VCaP (cell line): Measurements from ENCODE around the gene EEIG2.
"Not testable (repeated sequence)": the region's sequence is repeated elsewhere in the genome, so short reads cannot be mapped to it uniquely, and the experiment has no call there.

ENCODE experiments used
- H3K27ac ChIP-seq: fragments of 450-650 bp; 2 replicates; pipeline ENCODE4 v1.5.1; 2017
- TF ChIP-seq, protein P1 (sequence below): fragments of 450-650 bp; conservative IDR thresholded peaks from 2 replicates; pipeline ENCODE4 v1.5.1; 2017; ENCODE audit warnings: mild to moderate bottlenecking, moderate library complexity

EEIG2 gene

DNA sequence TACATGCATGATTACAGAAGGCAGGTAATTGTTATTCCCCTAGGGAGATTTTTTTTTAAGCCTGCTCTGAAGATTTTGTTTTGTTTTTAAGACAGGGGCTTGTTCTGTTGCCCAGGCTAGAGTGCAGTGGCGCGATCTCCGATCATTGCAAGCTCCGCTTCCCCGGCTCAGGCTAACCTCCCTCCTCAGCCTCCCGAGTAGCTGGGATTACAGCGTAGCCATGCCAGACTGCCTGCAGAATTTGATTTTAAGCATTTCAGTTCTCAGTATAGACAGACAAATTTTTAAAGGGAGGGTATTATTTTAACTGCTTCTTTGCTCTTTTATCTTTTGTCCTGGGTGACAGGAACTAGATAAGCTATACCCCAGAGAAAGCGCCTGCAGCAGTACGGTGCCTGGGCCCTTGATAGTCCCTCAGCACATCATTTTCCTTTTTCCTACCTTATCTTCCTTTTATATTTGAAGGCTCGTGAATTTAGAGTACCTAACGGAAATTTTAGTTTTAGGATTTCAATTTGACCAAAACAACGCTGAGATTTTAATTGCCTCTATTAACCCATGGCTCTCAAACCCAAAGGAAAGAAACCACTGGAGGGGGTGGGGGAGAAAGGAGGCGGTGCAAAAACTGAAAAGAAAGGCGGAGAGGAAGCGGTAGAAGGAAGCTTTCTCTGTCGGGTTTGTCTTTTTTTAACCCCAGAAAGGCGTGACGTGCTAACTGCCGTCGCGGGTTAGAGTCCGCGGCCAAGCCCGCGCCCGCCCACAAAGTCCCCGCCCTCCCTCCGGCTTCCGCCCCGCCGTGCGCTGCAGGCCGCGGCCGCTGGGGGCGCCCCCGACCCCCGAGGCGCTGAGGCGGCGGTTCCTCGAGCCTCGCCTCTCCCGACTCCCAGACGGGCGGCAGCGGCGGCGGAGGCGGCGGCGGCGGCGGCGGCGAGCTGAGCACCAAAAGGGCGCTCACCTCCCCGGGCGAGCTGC, at the start of gene EEIG2:
Gene EEIG2 (plus strand): TSS at position 886 of the 972 bp plus-strand sequence. CDS start 329 bp downstream, outside the sequence.
- peak within 1 kb of the TSS; percentile 69 for H3K27ac ChIP-seq
- TF ChIP-seq, protein P1, sequence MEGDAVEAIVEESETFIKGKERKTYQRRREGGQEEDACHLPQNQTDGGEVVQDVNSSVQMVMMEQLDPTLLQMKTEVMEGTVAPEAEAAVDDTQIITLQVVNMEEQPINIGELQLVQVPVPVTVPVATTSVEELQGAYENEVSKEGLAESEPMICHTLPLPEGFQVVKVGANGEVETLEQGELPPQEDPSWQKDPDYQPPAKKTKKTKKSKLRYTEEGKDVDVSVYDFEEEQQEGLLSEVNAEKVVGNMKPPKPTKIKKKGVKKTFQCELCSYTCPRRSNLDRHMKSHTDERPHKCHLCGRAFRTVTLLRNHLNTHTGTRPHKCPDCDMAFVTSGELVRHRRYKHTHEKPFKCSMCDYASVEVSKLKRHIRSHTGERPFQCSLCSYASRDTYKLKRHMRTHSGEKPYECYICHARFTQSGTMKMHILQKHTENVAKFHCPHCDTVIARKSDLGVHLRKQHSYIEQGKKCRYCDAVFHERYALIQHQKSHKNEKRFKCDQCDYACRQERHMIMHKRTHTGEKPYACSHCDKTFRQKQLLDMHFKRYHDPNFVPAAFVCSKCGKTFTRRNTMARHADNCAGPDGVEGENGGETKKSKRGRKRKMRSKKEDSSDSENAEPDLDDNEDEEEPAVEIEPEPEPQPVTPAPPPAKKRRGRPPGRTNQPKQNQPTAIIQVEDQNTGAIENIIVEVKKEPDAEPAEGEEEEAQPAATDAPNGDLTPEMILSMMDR = peak; percentile 95

- H3K27ac ChIP-seq = peak overlapping the region; percentile 13; the same call in 1 of the 2 replicates
- TF ChIP-seq, protein P1 = no peak
Observed at GRCh38 chr1:108511764-108512163, 48.1 kb upstream of the EEIG2 start.

DNA sequence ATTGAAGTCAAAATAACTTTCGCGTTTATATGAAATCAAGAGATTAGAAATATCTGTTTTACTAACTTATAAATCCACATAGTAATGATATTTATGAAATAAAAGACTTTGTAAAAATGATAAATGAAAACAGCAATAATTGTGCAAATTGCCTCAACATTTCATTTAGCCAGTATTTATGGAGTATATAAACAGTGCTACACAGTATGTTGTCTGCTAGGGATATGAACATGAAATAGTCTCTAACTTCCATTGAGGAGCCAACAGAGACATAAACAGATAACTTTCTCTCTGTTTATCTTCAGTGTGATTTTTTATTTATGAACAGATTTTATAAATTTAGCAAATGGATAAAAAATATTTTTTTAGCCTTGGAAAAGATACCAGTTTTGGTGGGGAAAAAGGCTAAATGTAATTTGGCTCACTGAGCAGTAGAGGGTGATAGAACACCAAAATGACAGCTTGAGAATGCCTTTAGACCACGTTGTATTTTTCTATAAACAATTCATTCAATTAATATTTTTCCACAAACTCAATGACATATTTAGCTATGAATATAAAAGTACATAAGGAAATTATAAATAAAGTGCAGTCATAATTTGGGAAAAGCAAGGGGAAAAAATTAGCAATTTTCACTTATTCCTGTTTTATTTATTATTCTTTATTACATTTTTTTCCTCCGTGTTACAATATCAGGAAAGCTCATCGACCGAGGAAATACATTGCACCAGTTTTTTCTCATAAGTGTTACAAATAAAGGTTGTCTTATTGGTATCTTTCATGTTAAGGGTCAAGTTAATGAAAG, 47.5 kb upstream of the EEIG2 start:
- H3K27ac ChIP-seq = peak overlapping the region; percentile 13; the same call in 1 of the 2 replicates
- TF ChIP-seq, protein P1 = peak; percentile 89

DNA sequence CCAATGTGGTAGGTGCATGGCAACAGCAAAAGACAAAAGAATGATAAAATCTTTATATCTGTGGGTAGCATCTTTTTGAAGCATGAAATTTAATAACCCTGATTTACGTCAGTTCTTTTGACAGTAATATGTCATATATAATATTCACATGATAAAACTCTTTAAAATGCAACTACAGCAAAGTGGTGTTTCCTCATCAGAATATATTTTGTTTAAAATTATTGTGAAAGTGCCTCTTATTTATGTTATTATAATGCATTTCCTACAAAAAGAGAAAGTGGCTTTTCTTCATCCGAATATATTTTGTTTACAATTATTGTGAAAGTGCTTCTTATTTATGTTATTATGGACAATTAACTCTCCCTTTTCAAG, 46.9 kb upstream of the EEIG2 start:
- TF ChIP-seq, protein P1 = no peak
- H3K27ac ChIP-seq = no peak overlapping the region

DNA sequence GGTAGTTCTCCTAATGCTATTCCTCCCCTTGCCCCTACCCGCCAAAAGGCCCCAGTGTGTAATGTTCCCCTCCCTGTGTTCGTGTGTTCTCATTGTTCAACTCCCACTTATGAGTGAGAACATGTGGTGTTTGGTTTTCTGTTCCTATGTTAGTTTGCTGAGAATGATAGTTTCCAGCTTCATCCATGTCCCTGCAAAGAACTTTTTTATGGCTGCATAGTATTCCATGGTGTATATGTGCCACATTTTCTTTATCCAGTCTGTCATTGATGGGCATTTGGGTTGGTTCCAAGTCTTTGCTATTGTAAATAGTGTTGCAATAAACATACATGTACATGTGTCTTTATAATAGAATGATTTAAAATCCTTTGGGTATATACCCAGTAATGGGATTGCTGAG, 46.0 kb upstream of the EEIG2 start:
- H3K27ac ChIP-seq = not testable (repeated sequence)

- not testable (repeated sequence) for H3K27ac ChIP-seq
Observed at GRCh38 chr1:108517301-108517897, 42.5 kb upstream of the EEIG2 start.

GRCh38 chr1:108521990-108522393, 37.9 kb upstream of the EEIG2 start:
- H3K27ac ChIP-seq = no peak overlapping the region
- TF ChIP-seq, protein P1 = no peak

DNA sequence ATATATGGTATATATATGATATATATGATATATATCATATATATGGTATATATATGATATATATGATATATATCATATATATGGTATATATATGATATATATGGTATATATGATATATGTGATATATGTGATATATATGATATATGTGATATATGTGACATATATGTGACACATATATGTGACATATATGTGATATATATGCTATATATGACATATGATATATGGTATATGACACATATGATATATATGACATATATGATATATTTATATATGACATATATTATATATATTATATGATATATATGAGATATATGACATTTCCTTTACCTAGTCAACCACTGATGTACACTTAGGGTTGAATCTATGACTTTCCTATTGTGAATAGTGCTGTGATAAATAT, 36.1 kb upstream of the EEIG2 start:
- TF ChIP-seq, protein P1 = no peak
- no peak overlapping the region for H3K27ac ChIP-seq
